ENCODE measurements around the gene LRFN4.

GRCh38 chr11:66883016-66883965 lies 26.4 kb downstream of the LRFN4 start:
- TF ChIP-seq CTCF (IDR thresholded peaks at IDR 0.05) (peak; percentile 54), GABPB1 (CRISPR knock-in tag; IDR thresholded peaks at IDR 0.05) (no peak), MYBL2 (CRISPR knock-in tag; IDR thresholded peaks at IDR 0.05) (no peak), MAX (CRISPR knock-in tag; IDR thresholded peaks at IDR 0.05) (no peak), USF2 (CRISPR knock-in tag; IDR thresholded peaks at IDR 0.05) (no peak), E2F5 (CRISPR knock-in tag; IDR thresholded peaks at IDR 0.05) (no peak), RELA (CRISPR knock-in tag; IDR thresholded peaks at IDR 0.05; ENCODE audit: borderline replicate concordance) (no peak), SP1 (CRISPR knock-in tag; conservative IDR thresholded peaks at IDR 0.05) (no peak), PRRX2 (CRISPR knock-in tag; IDR thresholded peaks at IDR 0.05) (no peak), ESRRA (CRISPR knock-in tag; IDR thresholded peaks at IDR 0.05; ENCODE audit: borderline replicate concordance) (no peak), SMAD3 (CRISPR knock-in tag; IDR thresholded peaks at IDR 0.05; ENCODE audit: borderline replicate concordance) (no peak), CBFB (CRISPR knock-in tag; IDR thresholded peaks at IDR 0.05; ENCODE audit: low read depth) (no peak), ZNF317 (CRISPR knock-in tag; IDR thresholded peaks at IDR 0.05; ENCODE audit: borderline replicate concordance, low read depth) (no peak), MXD4 (CRISPR knock-in tag; IDR thresholded peaks at IDR 0.05; ENCODE audit: borderline replicate concordance) (no peak)

All from WTC11 (cell line).